SW480 (cell line): Measurements from ENCODE around the gene SPI1.

ENCODE experiments used
- DNase-seq: peaks from one replicate; pipeline ENCODE4 v3.0.0-alpha.2; 2016; ENCODE audit warnings: low spot score

Gene SPI1

DNA sequence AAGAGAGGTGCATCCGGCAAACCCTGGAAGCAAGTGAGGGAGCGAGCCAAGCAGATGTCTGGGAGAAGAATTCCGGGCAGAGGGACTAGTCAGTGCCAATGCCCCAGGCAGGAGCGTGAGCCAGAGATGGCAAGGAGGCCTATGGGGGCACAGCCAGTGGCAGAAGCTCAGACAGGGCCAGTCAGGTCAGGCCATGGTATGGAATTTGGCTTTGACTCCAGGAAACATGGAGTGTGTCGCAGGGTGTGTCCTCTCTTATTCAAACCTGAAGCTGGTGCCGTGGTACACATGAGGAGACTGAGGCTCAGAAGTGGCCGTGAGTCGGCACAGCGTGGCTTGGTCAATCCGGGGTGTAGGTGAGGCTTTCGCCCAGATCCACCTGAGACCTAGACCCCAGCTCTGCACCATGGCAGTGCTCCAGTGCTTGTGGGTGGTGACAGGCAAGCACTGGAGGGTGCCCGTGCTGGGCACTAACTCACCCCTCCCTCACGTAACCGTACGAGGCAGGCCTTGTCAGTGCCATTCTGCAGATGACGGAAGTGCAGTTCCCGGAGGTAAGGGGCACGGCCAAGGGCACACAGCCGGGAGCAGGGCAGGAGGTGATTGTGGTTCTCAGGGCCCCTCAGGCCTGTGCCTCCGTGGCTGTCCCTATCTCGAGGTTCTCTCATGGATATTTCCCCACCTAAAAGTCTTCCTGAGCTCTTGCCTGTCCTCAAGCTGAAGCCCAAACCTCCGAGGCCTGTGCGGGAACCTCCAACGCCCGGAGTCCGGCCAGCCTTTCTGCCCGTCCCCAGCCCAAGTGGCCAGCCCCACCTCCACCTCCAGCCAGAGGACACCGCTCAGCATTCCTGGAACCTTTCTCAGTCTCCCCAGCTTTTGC is 10.6 kb upstream of the SPI1 start:
- no peak for DNase-seq

DNA sequence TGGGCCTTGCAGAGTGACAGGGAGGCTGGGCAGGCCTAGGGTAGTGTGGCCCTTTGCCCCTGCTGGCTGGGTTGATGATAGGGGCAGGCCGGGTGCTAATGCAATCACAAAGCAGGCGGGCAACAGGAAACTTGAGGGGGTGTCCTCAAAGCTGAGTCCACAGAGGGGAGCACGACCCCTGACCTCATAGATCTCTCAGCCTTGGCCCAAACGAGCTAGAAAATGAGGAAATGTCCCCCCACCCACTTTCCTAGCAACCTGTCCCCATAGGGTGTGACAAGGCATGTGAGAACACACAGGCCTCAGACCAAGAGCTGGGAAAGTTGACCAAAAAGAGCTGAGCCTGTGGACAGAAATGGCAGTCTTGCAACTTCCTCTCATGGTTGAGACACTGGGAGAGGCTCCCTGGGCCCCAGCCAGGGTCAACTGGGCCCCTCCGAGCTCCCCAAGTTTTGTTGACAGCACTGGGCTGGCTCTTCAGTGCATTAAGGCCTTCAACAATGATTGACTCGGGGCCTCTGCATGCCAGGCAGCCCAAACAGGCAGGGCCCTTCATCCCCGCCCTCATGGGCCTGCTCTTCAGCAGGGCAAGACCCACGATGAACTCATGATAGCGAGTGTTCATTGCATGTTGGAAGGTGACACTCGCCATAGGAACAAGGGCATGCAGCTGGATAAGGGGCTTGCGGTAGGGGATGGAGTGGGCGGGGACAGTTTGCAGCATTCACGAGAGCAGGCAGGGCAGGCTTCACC is 9.8 kb upstream of the SPI1 start:
- DNase-seq: no peak

DNA sequence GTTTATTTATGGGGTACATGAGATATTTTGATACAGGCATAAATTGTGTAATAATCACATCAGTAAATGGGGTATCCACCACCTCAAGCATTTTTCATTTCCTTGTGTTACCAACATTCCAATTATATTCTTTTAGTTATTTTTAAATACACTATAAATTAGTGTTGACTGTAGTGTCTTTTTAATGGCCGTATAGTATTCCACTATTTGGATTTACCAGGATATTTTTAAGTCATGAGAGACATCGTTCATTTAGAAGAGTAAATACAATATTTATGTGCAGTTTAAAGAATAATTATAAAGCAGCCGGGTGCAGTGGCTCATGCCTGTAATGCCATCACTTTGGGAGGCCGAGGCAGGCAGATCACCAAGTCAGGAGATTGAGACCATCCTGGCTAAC is 6.2 kb upstream of the SPI1 start:
- DNase-seq: no peak

DNA sequence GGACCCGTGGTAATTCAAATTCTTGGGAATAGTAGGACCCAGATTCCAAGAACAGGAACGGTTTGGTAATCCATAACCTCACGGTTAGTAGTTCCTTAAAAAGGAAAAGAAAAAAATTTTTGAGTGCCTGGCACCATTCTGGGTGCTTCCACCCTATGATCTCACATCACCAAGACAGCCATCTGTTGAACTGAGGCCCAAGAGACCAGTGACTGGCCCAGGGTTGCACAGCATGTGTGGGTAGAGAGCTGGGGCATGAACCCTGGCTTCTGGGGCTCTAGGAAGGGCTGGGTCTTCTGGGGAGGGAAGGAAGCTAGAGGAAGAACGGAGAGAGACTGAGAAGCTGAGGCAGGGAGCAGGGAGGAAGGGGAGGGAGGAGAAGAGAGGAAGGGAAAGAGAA is 4.7 kb upstream of the SPI1 start:
- no peak for DNase-seq

DNA sequence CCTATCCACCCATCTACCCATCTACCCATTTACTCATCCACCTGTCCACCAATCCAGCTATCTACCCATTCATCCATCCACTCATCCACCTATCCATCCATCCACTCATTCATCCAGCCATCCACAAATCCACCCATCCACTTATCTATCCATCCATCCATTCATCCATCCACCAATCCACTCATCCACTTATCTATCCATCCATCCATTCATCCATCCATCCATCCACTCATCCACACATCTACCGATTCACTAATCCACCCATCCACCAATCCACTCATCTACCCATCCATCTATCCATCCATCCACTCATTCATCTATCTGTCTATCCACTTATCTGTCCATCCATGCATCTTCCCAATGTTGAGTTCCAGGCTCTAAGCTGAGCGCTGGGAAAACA is 1.7 kb upstream of the SPI1 start:
- no peak for DNase-seq

DNA sequence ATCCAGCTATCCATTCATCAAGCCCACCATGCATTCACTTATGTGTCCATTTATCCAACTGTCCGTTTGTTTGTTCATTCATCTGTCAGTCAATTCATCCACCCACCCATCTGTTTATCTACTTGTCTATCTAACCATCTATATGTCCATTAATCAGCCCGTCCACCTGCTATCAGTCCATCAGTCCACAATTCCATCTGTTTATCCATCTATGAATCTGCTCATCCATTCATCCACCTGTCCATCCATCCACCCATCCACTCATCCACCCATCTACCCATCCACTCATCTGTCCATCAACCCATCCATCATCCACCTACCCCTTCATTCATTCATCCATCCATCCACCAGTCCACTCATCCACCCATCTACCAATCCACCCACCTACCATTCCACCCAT is 970 bp upstream of the SPI1 start:
- DNase-seq: no peak

DNA sequence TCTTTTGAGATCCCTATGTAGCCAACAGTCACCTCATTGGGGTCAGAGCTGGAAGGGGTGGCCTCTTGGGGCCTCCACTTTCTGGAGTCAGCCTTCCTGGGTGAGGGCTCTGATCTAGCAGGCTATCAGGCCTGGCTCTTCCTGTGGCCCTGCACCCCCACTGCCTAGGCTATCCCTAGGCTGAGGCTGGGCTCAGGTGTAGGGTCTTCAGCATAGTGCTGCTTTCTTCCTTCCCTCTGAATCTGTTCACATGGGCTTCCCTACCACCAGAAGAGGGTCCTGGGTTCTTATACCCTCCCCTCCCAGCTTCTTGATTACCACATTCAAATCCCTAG is 456 bp upstream of the SPI1 start:
- DNase-seq: no peak

DNA sequence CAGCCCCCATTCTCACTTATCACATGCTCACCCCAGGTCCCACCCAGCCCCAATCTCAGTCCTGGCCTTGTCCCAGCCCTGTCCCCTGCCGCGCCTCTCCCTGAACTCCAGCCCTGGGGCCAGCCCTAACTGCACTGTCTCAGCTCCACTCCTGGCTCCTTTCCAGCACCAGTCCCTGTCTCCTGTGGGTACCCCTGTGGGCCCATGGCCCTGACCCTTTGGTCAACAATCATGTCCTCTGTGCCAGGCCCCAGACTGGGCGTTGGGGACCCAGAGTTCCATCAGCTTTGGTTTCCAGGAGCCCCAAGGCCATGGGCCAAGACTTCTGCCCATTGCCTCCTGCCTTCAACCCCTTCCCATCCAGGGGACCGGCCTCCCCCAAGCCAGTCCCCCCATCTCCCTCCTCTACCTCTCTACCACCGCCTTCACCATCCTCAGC is 757 bp downstream of the SPI1 start:
- no peak for DNase-seq

DNA sequence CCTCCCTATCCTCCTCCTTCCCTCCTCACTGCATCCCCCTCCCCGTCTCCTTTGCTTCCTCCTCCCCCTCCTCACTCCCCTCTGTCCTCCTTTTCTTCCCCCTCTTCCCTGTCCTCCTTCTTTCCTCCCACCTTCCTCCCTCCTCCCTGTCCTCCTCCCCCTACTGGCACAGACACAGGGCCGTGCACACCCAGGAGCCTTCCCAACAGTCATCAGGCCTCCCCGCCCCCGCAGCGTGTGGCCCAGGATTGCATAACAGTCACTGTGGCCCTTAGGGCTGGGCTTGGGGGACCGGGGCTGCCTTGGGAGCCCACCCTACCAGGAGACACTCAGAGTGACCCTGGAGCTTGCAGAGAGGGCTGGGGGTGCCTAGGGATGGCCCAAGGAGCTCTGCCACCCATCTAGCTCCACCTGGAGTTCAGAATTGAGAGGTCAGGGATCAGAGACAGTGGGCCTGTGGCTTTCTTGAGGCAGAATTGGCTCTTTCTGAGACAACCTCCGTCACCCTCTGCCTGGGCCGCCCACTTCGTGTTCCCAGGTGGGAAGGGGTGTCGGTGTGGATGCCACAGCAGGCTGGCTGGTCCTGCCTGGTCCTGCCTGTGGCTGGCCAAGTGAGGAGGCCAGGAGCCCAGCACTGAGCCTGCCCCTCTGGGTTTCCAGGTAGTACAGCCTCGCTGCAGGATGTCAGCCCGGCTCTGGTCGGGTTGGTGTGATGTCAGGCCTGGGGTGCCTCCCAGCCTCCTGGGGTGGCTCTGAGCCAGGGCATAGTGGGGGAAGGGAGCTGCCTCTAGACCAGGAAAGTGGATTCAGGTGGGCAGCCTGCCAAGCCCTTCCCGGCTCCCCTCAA is 1.6 kb downstream of the SPI1 start:
- no peak for DNase-seq

DNA sequence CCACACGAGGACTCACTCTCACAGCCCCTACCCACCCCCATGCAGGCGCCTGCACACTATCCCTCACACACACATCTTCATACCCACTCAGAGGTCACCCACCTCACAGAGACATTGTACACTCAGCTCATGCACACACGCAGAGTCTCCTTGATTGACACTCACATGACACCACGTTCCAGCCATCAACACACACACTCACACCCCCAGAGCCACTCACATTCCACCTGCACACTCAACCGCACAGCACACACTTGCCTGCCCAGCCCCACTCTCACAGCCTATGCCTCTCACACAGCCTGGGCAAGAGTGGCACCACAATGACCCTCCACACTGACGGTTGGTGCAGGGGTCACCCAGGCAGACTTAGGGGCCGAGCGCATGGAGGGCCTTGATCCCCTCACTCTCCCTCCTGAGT is 2.2 kb downstream of the SPI1 start:
- no peak for DNase-seq

DNA sequence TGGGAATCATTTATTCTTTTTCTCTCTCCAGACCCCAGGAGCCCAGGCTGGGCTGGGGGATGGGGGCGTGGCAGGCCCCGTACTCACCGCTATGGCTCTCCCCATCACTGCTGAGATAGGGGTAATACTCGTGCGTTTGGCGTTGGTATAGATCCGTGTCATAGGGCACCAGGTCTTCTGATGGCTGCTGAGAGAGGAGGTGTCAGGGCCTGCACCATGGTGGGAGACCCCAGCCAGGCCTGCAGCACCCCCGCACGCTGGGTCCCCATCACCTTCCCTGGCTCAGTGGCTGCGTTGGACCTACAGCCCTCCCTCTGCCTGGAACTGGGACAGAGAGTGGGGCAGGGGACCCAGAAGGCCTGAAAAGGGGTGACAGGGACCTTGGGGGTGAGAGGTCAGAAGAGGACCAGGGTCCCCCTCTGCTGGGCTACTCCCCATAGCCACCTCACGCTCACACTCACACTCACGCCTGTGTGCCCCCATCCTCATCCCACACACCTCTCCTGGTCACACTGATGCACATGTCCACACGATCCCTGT is 2.7 kb downstream of the SPI1 start:
- DNase-seq: no peak

DNA sequence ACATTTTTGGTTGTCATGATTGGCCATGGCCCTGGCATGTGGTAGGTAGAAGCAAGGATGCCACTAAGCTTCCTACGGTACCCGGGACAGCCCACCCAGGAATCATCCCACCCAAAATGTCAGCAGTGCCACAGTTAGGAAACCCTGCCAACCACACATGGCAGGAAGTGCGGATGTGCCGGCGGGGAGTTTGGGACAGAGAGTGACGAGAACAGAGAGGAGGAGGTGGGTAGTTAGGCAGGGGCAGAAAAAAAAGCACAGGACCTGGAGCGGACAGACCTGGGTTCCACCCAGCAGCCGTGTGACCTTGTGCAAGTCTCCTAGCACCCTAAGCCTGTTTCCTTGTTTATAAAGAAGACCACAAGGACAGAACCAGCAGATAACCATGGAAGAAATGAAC is 3.3 kb downstream of the SPI1 start:
- no peak for DNase-seq

DNA sequence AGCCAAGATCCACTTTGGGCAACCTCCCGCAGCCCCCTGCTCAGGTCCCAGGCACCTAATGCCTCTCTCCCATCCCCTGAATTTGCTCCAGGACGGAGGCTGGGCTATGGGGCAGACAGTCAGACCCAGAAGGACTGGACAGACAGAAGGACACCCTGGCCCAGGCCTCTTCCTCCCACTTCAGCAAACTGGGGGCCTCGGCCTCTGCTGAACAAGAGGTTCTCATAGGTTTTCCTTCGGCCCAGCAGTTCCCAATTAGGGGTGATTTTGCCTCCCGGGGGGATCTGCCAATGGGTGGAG is 3.7 kb downstream of the SPI1 start:
- no peak for DNase-seq

DNA sequence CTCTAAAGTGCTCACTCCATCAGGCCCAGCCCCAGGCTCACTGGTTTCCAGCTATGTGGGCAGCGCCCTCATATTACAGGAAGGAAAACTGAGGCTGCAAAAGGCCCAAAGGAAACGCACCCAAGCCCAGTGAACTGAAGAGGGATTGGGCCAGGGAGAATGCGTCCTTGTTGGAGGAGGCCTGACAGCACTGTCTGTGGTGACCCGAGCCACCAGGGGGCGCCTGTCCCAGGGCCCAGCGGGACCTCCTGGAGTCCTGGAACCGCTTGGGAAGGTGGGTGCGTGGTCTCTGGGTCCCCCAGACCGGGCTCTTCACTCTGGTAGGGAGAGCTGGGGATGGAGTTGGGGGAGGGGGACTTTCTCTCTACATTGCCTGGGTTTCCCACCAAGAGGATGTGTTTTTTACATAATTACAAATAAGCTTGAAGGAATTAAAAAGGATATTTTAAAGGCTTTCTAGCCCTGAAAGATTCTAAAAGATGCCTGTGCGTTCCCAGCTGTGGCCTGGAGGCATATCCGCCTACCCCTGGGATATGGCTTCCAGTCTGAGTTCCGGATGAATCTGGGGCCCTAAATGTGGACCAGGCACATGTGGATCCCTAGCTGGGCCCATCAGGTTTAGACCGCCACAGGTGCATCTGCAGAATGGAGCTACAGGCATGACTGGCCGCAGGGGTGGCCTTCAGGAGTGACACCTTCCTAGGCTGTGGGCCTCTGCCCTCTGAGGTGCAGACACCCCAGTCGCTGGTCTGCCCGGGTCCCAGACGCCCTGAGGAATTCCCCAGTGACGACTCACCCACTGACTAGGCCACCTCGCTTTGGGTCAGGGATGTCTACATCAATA is 4.2 kb downstream of the SPI1 start:
- DNase-seq: peak; percentile 42

DNA sequence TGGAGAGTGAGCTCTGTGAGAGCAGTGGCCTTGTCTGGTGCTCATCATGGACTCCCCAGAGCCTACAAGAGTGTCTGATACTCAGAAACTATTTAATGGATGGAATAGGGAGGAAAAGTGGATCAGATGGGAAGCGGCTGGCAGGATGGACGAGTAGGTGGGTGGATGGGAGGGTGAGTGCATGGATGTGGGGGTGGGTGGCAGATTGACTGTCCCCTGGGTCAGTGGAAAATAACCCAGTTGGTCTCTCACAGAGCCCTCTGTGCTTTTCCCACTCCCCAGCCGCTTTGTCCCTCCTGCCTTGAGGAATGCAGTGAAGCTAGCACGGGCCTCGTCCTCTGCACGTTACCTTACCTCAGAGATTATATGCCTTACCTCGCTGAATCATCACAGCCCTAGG is 5.9 kb downstream of the SPI1 start:
- DNase-seq: no peak

DNA sequence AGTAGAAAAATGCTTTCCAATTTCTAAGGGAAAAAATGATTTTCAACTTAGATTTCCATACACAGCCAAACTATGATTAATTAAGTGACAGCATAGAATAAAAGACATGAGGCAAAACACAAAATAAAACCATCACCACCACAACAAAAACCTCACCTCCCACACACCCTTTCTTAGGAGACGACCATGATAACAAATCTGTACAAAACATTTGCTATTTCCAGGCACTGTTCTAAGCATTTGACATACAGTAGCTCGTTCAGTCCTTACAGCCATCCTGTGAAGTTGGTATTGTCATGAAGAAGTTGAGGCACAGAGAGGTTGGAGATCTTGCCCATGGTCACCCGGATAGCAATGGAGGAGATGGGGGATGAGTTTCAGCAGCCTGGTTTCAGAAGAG is 8.7 kb downstream of the SPI1 start:
- no peak for DNase-seq

DNA sequence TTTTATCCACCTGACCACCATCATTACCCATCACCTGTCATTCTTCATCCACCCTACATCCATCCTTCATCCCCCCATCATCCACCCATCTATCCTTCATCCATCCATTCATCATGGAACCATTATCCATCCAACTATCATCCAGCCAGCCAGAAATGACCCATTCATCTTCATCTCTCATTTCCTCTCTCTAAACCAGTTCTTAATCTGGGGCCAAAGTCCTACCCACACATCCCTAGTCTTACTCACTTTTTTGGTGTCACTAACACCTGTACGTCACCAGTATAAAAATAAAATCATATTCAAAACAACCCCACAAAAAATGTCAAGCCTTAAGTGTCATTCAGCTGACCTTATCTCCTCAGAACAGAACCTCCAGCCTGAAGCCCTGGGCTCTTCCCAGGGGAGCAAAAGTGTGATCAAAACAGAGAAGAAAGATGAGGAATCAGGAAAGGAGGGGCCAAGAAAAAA is 12.3 kb downstream of the SPI1 start:
- DNase-seq: no peak

DNA sequence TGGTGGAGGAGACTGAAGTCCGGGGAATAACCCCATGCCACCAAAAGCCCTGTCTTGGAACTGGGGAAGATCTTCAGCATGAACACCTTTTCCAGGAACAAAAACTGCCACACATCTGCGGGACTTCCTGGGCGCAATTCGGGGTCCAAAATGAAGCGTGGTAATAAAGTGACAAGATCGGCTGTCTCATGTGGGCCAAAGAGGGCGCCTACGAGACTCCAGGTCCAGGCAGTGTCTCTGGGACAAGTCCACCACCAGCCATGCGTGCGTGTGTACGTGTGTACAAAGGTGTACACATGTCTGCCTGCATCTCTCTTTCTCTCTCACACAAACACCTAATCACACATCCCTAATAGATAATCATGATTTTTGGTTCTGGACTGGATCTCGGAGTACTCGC is 16.9 kb downstream of the SPI1 start:
- no peak for DNase-seq

DNA sequence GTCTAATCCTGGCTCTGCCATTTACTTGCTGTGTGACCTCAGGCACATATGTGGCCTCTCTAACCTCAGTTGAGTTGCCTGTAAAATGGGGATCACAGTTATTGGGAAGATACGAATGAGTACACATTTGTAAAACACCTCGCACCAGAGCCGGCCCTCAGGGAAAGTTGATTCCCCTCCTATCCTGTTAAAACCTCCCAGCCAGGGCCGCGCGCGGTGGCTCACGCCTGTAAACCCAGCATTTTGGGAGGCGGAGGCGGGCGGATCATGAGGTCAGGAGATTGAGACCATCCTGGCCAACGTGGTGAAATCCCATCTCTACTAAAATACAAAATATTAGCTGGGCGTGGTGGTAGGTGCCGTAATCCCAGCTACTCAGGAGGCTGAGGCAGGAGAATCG is 18.0 kb downstream of the SPI1 start:
- DNase-seq: no peak

DNA sequence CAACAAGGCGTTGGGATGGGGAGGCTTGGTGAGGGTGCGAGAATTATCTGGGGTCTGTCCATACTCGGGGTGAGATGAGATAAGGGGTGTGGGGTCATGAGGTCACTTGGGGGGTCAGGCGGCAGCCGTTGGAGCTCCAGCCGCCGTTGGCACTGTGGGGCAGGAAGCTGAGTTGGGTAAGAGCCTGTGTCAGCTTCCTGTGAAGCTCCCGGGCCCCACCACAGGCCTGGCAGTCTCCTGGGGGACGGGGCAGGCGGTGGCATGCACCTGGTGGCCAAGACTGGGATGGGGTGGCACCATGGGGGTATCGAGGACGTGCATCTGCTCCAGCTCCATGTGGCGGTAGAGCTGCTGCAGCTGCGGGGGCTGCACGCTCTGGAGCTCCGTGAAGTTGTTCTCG is 18.8 kb downstream of the SPI1 start:
- DNase-seq: no peak

DNA sequence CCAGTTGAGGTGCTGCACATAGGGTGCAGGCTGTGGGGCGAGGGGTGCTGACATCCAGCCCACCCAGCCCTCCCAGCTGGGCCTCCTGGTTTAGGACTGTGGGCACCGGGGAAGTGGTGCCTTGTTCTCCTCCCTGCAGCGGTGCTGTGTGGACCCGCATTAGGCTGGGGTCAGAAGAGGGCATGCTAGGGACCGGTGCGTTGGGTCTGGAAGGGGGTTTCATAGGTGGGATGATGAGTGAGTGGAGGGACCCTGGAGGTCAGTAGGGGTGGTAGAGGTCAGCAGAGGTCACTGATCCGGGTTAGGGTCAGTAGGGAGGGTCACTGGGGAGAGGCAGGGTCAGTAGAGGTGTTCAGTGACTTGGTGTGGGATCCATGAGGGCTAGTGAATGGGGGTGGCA is 19.2 kb downstream of the SPI1 start:
- no peak for DNase-seq

DNA sequence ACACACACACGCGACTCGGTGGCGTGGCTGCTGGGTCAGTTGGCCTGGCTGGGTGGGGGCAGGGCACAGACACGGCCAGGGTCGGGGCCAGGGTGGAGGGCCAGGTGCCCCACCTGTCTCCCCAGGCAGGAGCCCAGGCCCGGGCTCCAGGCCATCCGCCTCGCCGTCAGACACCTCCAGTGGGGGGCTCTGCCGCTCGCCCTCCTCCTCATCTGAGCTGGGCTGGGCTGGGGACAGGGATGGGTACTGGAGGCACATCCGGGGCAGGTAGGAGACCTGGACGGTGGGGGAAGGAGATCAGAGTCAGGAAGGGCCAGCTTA is 19.7 kb downstream of the SPI1 start:
- no peak for DNase-seq
